SK-N-SH treated with all-trans-retinoic acid at 6 μM for 48 hours (cell line): ENCODE measurements around the gene IQCF6.

Source experiments
- GLIS3 ChIP-seq: fragments of 250-450 bp; sonication (Bioruptor Pico); IDR thresholded peaks from 2 replicates; pipeline ENCODE4 v1.5.0; 2020; ENCODE audit warnings: mild to moderate bottlenecking, moderate library complexity
- PATZ1 ChIP-seq: fragments of 250-450 bp; sonication (Bioruptor Pico); IDR thresholded peaks from 2 replicates; pipeline ENCODE4 v1.8.0; 2020; ENCODE audit warnings: mild to moderate bottlenecking, moderate library complexity, borderline replicate concordance
- SNAI2 ChIP-seq: fragments of 250-450 bp; sonication (Bioruptor Pico); IDR thresholded peaks from 2 replicates; pipeline ENCODE4 v1.5.0; 2020; ENCODE audit warnings: mild to moderate bottlenecking, moderate library complexity
- TOX ChIP-seq: fragments of 250-450 bp; sonication (Bioruptor Pico); IDR thresholded peaks from 2 replicates; pipeline ENCODE4 v1.8.0; 2021; ENCODE audit warnings: mild to moderate bottlenecking, moderate library complexity, borderline replicate concordance
- ZC3H10 ChIP-seq: fragments of 250-450 bp; sonication (Bioruptor Pico); IDR thresholded peaks from 2 replicates; pipeline ENCODE4 v1.5.1; 2021; ENCODE audit warnings: mild to moderate bottlenecking, moderate library complexity
- ZFP30 ChIP-seq: fragments of 450-650 bp; formaldehyde crosslinking; IDR thresholded peaks from 2 replicates; pipeline ENCODE4 v1.5.0; 2022; ENCODE audit warnings: mild to moderate bottlenecking, moderate library complexity
- ZNF565 ChIP-seq: fragments of 450-650 bp; formaldehyde crosslinking; conservative IDR thresholded peaks from 2 replicates; pipeline ENCODE4 v1.5.0; 2020; ENCODE audit warnings: low read depth, mild to moderate bottlenecking, moderate library complexity

- TF ChIP-seq ZFP30, result no peak
- no peak for TF ChIP-seq TOX (CRISPR knock-in tag)
- TF ChIP-seq ZNF565 (CRISPR knock-in tag), result no peak
- TF ChIP-seq PATZ1 (CRISPR knock-in tag), result no peak
- no peak for TF ChIP-seq GLIS3 (CRISPR knock-in tag)
- TF ChIP-seq ZC3H10 (CRISPR knock-in tag), result no peak
- TF ChIP-seq SNAI2, result no peak
Measured at GRCh38 chr3:51735039-51735438, 44.0 kb downstream of the IQCF6 start.
